ENCODE results near the gene SLC24A3.

The SLC24A3 gene

GRCh38 chr20:19384940-19385339 lies 172.5 kb downstream of the SLC24A3 start:
- DNase-seq (ENCODE audit: low read depth in 2 of 2): no peak

- DNase-seq (ENCODE audit: low read depth in 2 of 2): no peak
Observed at GRCh38 chr20:19387251-19387650, 174.8 kb downstream of the SLC24A3 start.

GRCh38 chr20:19392344-19393130 lies 180.1 kb downstream of the SLC24A3 start:
- no peak for DNase-seq (ENCODE audit: low read depth in 2 of 2)

DNA sequence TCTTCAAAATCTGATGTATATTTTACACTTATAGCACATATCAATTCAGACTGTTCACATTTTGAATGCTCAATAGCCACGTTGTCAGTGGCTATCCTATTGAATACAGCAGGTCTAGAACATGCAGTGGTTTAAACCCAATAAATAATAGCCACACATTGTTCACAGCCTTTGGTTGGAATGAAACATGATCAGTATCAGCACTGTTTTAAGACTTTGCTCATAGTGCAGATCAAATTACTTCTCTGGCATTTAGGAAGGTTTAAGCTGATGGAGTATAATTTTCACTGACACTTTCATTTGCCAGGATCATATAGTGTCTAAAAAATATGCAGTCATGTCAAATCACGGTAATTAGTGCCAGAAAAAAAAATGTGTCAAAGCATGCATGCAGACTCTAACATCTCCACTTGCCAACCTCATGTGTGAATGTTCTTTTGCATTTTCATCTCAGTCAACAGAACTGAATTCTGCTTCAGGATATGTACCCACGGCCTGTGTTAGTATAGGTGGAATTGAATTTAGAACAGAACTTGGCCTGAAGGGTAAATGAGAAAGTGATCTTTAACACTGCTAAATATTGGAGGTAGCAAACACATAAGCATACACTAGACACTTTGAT lies 184.1 kb downstream of the SLC24A3 start:
- no peak for DNase-seq (ENCODE audit: low read depth in 2 of 2)

GRCh38 chr20:19397226-19397625 lies 184.8 kb downstream of the SLC24A3 start:
- DNase-seq (ENCODE audit: low read depth in 2 of 2): no peak

DNA sequence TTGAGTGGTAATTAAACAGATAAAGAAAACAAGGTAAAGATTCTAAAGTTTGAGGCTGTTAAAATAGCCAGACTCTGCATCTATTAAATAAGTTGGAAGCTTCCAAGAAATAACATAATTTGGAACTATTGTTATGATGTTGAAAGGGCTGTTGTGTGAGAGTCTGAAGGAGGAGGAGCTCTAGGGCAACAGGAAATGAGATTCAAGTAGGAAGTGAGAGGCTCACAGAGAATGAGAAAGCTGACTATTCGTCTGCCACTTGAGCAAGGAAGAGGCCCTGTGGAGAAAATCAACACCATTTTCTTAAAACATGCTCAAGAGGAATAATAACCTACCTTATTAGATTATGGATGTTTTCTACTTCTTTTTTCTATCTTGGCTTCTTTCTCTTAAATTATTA lies 185.2 kb downstream of the SLC24A3 start:
- DNase-seq (ENCODE audit: low read depth in 2 of 2): no peak

- no peak for DNase-seq (ENCODE audit: low read depth in 2 of 2)
Observed at GRCh38 chr20:19401096-19401495, 188.7 kb downstream of the SLC24A3 start.

GRCh38 chr20:19403549-19403948 lies 191.1 kb downstream of the SLC24A3 start:
- DNase-seq (ENCODE audit: low read depth in 2 of 2): no peak

DNA sequence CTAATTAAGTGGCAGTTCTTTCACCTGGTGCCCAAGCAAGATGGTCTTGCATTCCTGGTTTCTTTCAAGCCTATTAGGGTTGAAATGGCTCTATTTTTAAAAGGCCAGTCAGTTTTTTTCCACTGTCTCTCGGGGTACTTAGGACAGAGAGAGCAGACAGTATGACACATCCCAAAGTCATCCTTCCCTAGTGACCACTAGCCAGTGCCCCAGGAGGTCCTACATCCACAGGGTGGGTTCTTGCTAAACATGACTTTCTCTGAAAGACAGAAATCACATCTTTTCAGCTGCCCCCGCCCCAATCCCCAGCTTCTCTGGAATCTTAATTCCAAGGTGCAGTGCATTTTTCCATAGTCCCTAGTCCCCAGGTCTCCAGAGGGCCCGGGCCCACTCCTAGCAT lies 192.4 kb downstream of the SLC24A3 start:
- no peak for DNase-seq (ENCODE audit: low read depth in 2 of 2)

DNA sequence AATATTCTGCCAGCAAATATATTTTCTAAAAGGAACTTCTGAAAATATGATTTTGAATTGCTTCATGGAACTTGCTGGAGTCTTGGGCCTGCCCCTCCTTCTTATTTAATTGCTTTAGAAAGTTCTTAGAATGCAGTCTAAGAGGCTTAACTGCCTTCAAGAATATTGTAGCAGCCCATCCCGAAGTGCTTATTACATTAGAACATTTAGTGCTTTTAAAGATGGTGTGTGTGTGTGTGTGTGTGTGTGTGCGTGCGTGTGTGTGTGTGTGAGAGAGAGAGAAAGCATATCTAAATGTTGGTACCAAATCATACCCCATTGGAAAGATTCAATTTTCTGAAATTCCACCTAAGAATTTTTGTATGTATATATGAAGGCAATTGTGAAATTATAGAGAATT lies 193.5 kb downstream of the SLC24A3 start:
- DNase-seq (ENCODE audit: low read depth in 2 of 2): no peak

- no peak for DNase-seq (ENCODE audit: low read depth in 2 of 2)
Observed at GRCh38 chr20:19406381-19406780, 193.9 kb downstream of the SLC24A3 start.

GRCh38 chr20:19407196-19407595 lies 194.8 kb downstream of the SLC24A3 start:
- no peak for DNase-seq (ENCODE audit: low read depth in 2 of 2)

DNA sequence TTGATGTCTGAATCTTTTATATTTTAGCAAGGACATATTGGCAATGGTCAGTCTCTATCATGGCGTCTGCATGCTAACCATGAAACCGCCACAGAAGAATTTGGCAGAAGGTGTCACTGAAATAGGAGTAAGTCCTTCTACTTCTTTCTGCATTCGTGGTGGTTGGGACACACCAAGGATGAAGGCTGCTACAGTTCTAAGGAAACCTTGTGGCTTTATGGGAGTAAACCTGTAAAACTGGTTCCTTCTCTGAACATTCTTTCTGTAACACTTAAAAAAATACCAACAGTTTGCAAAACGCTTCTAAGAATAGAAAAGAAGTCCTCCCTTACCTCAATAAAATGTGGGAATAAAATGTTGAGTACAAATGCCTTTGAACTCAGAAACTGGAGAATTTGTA lies 195.3 kb downstream of the SLC24A3 start:
- no peak for DNase-seq (ENCODE audit: low read depth in 2 of 2)

DNA sequence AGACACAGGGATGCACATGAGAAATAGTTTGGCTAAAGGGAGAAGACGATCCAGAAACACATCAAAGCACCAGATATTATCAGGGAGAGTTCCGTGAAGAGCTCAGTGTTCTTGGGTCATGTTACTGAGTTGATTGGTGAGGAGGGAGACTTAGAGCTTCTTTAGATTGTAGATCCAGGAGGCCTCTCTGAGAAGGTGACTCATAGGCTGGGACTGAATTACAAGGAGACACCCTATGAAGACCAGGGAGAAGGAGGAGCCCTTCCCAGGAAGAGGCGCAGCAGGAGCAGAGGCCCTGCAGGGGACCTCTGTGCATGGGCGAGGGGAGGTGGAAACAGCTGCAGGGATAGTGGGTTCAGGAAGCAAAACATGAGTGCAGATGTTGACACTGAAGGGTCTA lies 196.5 kb downstream of the SLC24A3 start:
- no peak for DNase-seq (ENCODE audit: low read depth in 2 of 2)

DNA sequence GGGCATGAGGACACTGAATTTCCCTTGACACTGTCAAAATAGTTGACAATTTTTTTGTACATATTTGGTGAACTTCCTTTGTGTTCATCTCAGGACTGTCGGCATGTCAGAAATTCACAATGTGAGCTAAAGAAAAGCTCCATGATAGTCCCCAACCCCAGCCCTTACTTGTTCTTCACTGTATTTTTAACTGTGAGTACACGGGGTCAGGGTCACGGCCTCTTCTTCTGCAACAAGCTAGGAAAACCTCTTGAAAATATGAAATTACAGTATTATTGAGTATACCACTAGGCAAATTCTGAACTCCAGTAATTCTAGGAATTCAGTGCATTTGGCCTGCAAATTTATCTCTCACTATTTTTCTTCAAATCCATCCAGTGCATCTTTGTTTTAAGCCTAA lies 199.4 kb downstream of the SLC24A3 start:
- DNase-seq (ENCODE audit: low read depth in 2 of 2): no peak

DNA sequence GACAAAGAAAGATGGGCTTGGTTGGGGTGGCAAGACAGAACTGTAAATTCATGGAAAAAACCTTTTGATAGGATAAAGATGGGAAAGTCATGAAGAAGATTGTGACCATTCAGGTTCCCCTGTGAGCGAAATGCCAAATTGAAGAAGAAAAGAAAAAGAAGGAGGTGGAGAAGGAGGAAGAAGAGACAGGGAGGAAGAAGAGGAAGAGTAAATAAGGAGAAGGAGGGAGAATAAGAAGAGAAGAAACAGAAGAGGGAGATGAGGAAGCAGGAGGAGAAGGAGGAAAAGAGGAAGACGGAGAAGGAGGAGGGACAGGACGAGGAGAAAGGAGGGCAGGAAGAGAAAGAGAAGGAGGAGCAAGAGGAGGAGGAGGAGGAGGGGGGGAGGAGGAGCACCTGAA lies 199.8 kb downstream of the SLC24A3 start:
- DNase-seq (ENCODE audit: low read depth in 2 of 2): no peak

DNA sequence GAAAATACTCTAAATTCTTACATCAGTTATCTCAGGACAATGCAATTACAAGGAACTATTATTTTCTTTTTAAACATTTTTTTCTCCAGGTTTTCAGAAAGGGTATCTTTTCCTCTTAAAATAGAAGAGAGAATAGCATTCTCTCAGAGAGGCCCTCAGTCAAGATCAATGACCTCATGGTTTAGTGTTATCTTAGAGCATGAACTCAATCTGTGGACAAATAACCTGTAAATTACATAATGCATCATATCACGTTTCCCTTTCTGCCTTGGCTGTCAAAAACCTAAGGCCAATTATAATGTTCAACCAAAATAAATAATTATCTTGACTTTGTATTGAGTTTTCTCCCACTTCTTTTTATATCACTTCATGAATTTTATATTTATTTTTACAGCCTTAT lies 202.2 kb downstream of the SLC24A3 start:
- DNase-seq (ENCODE audit: low read depth in 2 of 2): no peak

GRCh38 chr20:19415786-19416185 lies 203.3 kb downstream of the SLC24A3 start:
- no peak for DNase-seq (ENCODE audit: low read depth in 2 of 2)

- DNase-seq (ENCODE audit: low read depth in 2 of 2): no peak
Observed at GRCh38 chr20:19416627-19417026, 204.2 kb downstream of the SLC24A3 start.

- no peak for DNase-seq (ENCODE audit: low read depth in 2 of 2)
Observed at GRCh38 chr20:19419396-19419795, 207.0 kb downstream of the SLC24A3 start.

- DNase-seq (ENCODE audit: low read depth in 2 of 2): no peak
Observed at GRCh38 chr20:19423097-19423899, 210.9 kb downstream of the SLC24A3 start.

GRCh38 chr20:19423900-19424620 lies 211.6 kb downstream of the SLC24A3 start:
- no peak for DNase-seq (ENCODE audit: low read depth in 2 of 2)
